Kasumi-1 (cell line): Measurements from ENCODE around the gene SLC37A1.

ENCODE experiments used
- DNase-seq, 2 experiments: peaks; one replicate each; lab custom pipeline; 2025; lab: John Stamatoyannopoulos, UW

SLC37A1 gene

DNA sequence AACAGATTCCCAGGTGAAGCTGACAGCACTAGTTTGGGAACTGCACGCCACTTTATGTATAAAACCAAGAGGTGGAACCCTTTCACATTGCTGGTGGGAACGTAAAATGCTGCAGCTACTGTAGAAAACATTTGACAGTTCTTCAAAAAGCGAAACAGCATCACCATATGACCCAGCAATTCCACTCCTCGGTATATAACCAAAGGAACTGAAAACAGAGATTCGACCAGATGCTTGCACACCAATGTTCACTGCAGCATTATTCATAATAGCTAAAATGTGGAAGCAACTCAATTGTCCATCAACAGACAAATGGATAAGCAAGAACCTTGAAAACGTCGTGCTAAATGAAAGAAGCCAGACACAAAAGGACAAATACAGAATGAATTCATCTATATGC is 35.1 kb upstream of the SLC37A1 start:
- no peak for DNase-seq

DNA sequence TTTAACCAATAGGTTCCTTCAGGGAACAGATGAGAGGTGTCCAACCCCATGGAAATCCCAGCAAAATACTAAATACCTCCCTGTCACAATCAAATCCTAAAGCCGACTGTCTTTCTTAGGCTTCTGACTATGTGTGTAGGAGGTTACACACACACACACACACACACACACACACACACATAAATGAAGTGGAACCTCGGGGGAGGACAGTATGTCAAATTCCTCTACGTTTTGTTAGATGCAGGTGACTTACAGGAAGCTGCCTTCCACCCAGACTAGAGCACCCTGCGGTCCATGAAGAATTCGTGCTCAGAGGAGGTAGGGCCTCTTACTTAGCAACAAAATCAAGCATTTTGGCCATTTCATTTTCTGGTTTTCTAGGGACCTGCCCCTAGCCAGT is 34.1 kb upstream of the SLC37A1 start:
- no peak for DNase-seq

- DNase-seq: no peak
These were observed 32.9 kb upstream of the SLC37A1 start for GRCh38 chr21:42480736-42481135.

DNA sequence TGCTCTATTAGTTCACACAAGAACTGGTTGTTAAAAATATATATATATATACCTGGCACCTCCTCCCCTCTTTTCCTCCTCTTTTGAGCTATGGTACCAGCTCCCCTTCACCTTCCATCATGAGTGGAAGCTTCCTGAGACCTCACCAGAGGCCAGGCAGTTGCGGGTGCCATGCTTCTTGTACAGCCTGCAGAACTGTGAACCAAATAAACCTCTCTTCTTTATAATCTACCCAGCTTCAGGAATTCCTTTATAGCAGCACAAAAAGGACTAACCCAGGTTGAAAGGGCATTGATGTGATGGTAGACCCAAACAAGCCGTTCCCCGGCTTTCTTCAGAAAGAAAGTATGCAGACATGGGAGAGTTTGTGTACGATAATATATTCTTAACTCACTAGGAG is 32.5 kb upstream of the SLC37A1 start:
- DNase-seq: no peak

GRCh38 chr21:42484966-42485365 is 28.7 kb upstream of the SLC37A1 start:
- no peak for DNase-seq

GRCh38 chr21:42486072-42486471 is 27.6 kb upstream of the SLC37A1 start:
- DNase-seq: no peak

- DNase-seq: no peak
These were observed 27.1 kb upstream of the SLC37A1 start for GRCh38 chr21:42486531-42486930.

DNA sequence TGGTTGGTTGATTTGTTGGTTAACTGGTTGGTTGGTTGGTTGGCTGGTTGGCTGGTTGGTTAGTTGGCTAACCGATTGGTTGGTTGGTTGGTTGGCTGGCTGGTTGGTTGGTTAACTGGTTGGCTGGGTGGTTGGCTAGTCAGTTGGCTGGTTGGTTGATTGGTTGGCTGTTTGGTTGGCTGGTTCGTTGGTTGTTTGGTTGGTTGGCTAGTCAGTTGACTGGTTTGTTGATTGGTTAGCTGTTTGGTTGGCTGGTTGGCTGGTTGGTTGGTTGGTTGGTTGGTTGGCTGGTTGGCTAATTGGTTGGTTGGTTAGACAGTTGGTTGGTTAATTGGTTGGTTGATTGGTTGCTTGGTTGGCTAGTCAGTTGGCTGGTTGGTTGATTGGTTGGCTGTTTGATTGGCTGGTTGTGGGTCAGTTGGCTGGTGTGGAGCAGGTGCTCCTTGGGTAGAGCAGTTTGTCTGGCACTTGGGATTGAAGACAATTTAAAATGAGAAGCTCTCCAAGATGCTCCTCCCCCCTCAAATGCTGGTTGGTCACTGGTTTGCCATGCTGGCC is 24.6 kb upstream of the SLC37A1 start:
- DNase-seq: no peak

- no peak for DNase-seq
These were observed 23.7 kb upstream of the SLC37A1 start for GRCh38 chr21:42489991-42490390.

DNA sequence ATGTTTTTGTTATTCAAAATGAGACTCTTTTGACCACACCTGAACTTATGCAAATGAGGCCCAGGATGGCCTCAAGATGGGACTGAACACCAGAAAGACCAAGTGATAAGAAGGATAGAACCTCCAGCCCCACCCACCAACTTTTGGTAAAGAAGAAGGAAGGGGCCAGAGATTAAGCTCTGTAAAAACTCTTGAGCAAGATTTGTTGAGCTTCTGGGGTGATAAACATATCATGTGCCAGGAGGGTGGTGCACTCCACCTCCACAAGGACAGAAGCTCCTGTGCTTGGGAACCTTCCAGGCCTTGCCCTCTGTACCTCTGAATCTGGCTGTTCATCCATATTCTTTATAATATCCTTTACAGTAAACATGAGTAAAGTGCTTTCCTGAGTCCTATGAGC is 22.9 kb upstream of the SLC37A1 start:
- DNase-seq: no peak

DNA sequence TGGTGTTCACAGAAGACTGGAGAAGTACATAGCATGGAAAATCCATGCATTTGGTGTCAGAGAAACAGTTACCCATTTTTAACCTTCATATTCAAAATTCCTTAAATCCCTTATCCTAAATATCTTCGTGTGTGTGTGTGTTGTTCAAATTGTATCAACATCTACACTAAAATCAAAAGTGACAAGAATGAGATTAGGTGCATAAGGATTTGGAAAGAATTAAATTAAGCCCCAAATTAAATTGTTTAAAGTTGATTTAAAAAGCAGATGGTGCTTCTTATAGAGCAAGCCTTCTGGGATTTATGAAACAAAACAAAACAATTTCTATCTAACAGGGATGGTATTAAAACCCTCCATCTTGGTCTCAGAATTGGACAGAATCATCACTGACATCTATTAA is 22.3 kb upstream of the SLC37A1 start:
- no peak for DNase-seq

- DNase-seq: no peak
These were observed 21.5 kb upstream of the SLC37A1 start for GRCh38 chr21:42492201-42492600.

DNA sequence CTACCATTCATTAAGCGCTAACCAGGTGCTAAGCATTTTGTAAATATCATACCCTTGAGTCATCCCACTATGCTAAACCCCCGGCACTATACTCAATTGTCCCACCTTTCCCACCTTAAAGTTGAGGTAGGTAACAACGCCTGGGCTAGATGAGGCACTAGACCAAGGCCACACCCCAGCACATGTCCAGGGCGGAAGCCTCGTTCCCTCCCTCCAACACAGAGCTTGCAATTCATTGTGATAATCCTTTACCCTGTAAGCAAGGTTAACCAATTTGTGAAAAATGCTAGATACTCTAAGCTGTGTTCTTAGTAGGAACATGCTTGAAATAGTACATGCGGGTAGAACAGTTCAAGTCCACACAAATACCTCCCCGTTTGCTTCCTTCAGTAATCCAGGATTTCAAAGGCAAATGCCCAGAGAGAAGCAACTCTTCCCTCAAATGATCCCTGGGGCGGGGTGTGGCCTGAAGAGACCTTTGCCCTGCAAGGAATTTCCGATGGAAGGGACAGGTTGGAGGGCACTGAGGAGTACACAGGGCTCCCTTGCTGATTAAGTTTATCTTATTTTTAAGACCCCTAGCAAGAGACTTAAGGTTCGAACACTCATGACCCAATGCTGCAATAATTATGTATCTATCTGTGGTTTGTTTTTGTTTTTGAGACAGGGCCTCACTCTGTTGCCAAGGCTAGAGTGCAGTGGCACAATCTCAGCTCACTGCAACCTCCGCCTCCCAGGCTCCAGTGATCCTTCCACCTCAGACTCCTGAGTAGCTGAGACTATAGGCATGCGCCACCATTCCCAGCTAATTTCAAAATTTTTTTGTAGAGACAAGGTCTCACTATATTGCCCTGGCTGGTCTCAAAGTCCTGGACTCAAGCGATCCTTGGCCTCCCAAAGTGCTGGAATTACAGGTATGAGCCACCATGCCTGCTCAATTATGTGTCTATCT is 20.3 kb upstream of the SLC37A1 start:
- DNase-seq: no peak

DNA sequence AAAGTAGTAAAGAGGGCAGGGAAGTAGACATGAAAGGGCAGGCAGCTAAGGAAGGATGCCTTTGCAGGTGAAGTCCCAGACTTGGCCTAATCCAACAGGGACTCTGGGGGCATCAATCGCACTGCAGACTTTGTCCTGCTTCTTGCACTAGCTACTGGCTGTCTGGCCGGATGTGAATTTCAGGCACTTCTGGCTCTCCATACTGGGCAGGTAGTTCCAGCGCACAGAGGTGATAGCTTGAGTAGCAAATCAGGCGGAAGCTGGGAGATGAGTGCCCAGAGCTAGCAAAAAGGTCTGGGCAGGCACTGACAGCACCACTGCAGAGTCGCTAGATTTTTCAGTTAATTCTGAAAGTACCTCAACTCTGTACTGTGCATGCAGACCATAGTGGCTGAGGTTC is 18.6 kb upstream of the SLC37A1 start:
- DNase-seq: no peak

- no peak for DNase-seq
These were observed 17.9 kb upstream of the SLC37A1 start for GRCh38 chr21:42495765-42496119.

GRCh38 chr21:42496120-42496838 is 17.4 kb upstream of the SLC37A1 start, which contains the start of gene RSPH1:
RSPH1 (minus strand) TSS chr21:42496224; CDS start chr21:42496186, 38 bp downstream.
- peak; percentile 97 for DNase-seq

DNA sequence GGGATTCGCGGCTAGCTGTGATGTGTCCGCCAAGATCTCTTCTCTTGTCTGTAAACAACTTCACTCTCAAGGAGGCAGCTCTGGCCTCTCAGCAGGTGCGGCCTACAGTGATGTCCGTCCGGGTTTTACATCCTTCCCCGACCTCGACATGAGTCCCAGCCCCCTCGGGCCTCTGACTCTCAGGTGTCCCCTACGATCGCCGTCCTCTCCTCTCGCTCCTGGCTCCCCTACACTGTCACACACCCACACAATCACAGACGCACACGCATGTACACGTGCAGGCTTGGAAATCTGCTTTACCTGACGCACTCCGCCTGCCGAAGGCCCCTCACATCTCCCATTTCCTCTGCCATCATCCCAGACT is 16.8 kb upstream of the SLC37A1 start:
- no peak for DNase-seq

DNA sequence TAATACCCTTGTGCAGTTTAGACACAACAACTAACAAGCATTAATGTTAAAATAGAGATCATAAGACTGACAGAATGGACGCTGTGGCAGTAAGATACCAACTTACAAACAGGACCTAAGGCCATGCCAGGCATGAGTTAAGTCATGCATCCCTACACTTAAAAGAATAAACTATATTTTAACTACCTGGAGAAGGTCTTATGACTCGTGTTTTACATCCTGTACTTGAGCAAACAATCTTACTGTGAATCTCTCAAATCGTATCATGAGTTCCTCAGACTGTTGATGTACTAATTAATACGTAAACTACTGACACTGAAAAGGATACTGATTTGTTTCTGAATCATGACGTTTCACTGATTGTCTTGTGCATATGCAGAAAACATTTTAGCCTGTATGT is 15.6 kb upstream of the SLC37A1 start:
- no peak for DNase-seq

DNA sequence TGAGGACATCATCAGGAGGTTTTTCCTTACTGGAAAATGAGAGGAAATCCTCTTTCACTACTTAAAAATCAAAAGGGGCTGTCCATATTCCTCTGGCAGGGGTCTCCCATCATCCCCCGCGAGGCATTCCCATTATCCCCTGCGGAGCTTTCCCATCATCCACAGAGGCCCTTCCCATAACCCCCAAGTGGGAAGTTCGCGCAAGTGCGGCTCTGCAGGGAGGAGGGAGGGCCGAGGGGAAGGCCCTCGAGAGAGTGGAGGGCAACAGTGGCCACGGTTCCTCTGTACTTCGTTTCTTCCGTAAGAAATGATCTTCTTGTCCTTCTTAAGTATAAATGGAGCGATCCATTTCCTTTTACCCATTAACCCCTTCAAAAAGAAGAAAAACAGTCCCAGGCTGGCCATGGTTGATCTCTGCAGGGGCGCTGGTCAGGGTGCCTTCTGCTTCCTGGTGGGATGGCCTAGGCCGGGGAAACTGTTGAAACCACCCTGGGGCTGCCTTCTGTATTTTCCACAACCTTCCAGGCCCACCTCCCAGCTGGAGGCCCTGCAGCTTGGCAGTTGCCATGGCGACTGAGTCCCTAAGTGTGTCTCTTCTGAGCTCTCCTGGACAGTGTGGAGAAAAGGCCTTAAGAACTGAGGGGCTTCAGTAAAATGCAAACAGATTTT is 14.1 kb upstream of the SLC37A1 start:
- no peak for DNase-seq

GRCh38 chr21:42500225-42500624 is 13.4 kb upstream of the SLC37A1 start:
- no peak for DNase-seq

GRCh38 chr21:42500736-42501135 is 12.9 kb upstream of the SLC37A1 start:
- no peak for DNase-seq

- DNase-seq: peak; percentile 38 to 56
These were observed 9.9 kb upstream of the SLC37A1 start for GRCh38 chr21:42503711-42504110.
